Keratinocyte (primary cell): ENCODE results near the gene KCNV2. TPM values are rescaled to one million over a fixed set of nuclear protein-coding genes. Genes with fewer than 3 reads are reported as not detected.

Experiments used
- DNase-seq: peaks from one replicate; pipeline ENCODE4 v3.0.0-alpha.2; 2011; ENCODE audit warnings: low read depth, missing footprints, low spot score
- FAIRE-seq: peaks from 2 replicates; lab custom pipeline; 2011; peaks lifted over from hg19 to GRCh38; lab: Jason Lieb, UNC
- H2AFZ ChIP-seq: 2 replicates; pipeline ENCODE4 v1.6.0; 2012; ENCODE audit warnings: low read length, control low read depth, inconsistent platforms; ENCODE audit not compliant: control insufficient read depth
- H3K27ac ChIP-seq: 2 replicates; pipeline ENCODE4 v1.5.1; 2011; ENCODE audit warnings: low read length; ENCODE audit not compliant: control insufficient read depth, insufficient read depth
- H3K27me3 ChIP-seq: 3 replicates; pipeline ENCODE4 v1.6.0; 2011; ENCODE audit warnings: low read length; ENCODE audit not compliant: control insufficient read depth, insufficient read depth; ENCODE audit errors: extremely low read depth
- H3K36me3 ChIP-seq, 2 experiments: 2 replicates in 1 of 2; 3 replicates in 1 of 2; pipeline ENCODE4 v1.5.1; 2011; ENCODE audit warnings: low read length in 2 of 2, mild to moderate bottlenecking in 1 of 2; ENCODE audit not compliant: control insufficient read depth in 2 of 2, insufficient read depth in 2 of 2; ENCODE audit errors: extremely low read depth in 1 of 2
- H3K4me1 ChIP-seq: 3 replicates; pipeline ENCODE4 v1.5.1; 2011; ENCODE audit warnings: low read length; ENCODE audit not compliant: control insufficient read depth, insufficient read depth; ENCODE audit errors: extremely low read depth
- H3K4me2 ChIP-seq: 3 replicates; pipeline ENCODE4 v1.6.0; 2011; ENCODE audit warnings: low read depth, low read length; ENCODE audit not compliant: control insufficient read depth, insufficient read depth; ENCODE audit errors: extremely low read depth
- H3K4me3 ChIP-seq, 3 experiments: fragments of 200-600 bp in 1 of 3; sonication (generic) in 1 of 3; 2 replicates in 2 of 3; 3 replicates in 1 of 3; pipeline ENCODE4 v1.5.1; 2011 to 2016; ENCODE audit warnings: low read length in 3 of 3, mild to moderate bottlenecking in 3 of 3, control low read depth in 2 of 3, inconsistent platforms in 1 of 3, low read depth in 1 of 3, mixed read lengths in 1 of 3, mixed run types in 1 of 3, moderate library complexity in 1 of 3; ENCODE audit not compliant: control insufficient read depth in 2 of 3, insufficient read depth in 2 of 3; ENCODE audit errors: extremely low read depth in 1 of 3
- H3K79me2 ChIP-seq: 2 replicates; pipeline ENCODE4 v1.6.0; 2012; ENCODE audit warnings: low read length; ENCODE audit not compliant: control insufficient read depth, insufficient read depth
- H3K9ac ChIP-seq: 3 replicates; pipeline ENCODE4 v1.6.0; 2011; ENCODE audit warnings: low read length; ENCODE audit not compliant: control insufficient read depth, insufficient read depth; ENCODE audit errors: extremely low read depth
- H3K9me1 ChIP-seq: 3 replicates; pipeline ENCODE4 v1.6.0; 2011; ENCODE audit warnings: low read length; ENCODE audit not compliant: control insufficient read depth, insufficient read depth; ENCODE audit errors: extremely low read depth
- H3K9me3 ChIP-seq: 2 replicates; pipeline ENCODE4 v1.5.1; 2012; ENCODE audit warnings: low read depth, low read length; ENCODE audit not compliant: control insufficient read depth
- H4K20me1 ChIP-seq: 3 replicates; pipeline ENCODE4 v1.6.0; 2011; ENCODE audit warnings: low read length; ENCODE audit not compliant: control insufficient read depth, insufficient read depth; ENCODE audit errors: extremely low read depth
- EZH2 ChIP-seq: IDR thresholded peaks from one replicate; pipeline ENCODE4 v1.6.1; 2012; ENCODE audit warnings: inconsistent platforms, mild to moderate bottlenecking, low read length, moderate library complexity
- dilution Hi-C: fragments of 300-500 bp; cut with MboI; formaldehyde crosslinking; loops from one replicate; pipeline ENCODE4 v1.7.0; 2020; ENCODE audit warnings: low sequenced_read_pairs; ENCODE audit not compliant: extremely low pct_ligation_motif_present
- polyA plus RNA-seq, 5 experiments: library from polyadenylated mRNA; depleted of rRNA in 3 of 5; stranded (reverse) in 3 of 5; stranded (forward) in 1 of 5; unstranded in 1 of 5; fragments of >200 nt; gene quantifications; 1 replicate in 1 of 5; 2 replicates in 3 of 5; 3 replicates in 1 of 5; pipeline versions ENCODE4 v1.2.1 to v1.2.3, GENCODE V29; 2011 to 2012; ENCODE audit warnings: missing spikeins in 2 of 5, low read depth in 1 of 5, low replicate concordance in 1 of 5
- TF ChIP-seq, protein P1 (sequence below), 3 experiments: IDR thresholded peaks in 1 of 3; conservative IDR thresholded peaks in 1 of 3; optimal IDR thresholded peaks in 1 of 3; 2 replicates in 2 of 3; 3 replicates in 1 of 3; pipeline versions ENCODE3 to v1.5.1; 2011; ENCODE audit warnings: low read length in 3 of 3, mild to moderate bottlenecking in 3 of 3, moderate library complexity in 2 of 3, control low read depth in 1 of 3, inconsistent platforms in 1 of 3; ENCODE audit not compliant: insufficient read depth in 2 of 3; ENCODE audit errors: extremely low read depth in 1 of 3

KCNV2 gene
- polyA plus RNA-seq, 1 donor (not counting 4 experiments of a cell fraction or from before 2014, with no cell fraction given), result not detected

DNA sequence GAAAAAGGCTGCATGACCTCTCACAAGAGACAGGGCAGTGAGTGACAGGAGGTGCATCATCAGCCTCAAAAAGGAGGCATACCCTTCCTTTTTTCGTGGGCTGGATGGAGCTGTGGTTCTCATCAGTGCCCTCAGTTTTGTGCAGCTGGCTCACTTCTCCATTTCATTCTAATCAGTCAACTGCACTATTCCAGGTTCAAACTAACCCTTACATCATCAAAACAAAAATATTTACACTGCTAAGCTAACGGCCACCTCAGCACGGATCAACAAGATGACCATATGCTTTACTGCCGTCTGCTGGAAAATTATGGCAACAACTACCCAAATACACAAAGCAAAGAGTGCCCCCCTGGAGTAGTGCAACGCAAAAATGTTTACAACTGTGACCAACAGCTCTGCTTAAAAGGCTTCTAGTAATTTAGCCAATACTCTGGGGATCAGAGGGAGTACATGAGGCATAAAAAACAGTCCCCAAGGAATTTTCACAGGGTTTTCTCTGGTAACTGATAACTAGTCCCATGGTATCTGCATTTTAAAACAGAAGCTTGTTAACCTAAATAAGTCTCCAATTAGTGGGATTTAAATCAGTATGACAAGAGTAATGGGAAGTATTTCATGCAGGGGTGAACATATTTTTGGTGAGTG lies 10.8 kb downstream of the KCNV2 start:
- TF ChIP-seq, protein P1, sequence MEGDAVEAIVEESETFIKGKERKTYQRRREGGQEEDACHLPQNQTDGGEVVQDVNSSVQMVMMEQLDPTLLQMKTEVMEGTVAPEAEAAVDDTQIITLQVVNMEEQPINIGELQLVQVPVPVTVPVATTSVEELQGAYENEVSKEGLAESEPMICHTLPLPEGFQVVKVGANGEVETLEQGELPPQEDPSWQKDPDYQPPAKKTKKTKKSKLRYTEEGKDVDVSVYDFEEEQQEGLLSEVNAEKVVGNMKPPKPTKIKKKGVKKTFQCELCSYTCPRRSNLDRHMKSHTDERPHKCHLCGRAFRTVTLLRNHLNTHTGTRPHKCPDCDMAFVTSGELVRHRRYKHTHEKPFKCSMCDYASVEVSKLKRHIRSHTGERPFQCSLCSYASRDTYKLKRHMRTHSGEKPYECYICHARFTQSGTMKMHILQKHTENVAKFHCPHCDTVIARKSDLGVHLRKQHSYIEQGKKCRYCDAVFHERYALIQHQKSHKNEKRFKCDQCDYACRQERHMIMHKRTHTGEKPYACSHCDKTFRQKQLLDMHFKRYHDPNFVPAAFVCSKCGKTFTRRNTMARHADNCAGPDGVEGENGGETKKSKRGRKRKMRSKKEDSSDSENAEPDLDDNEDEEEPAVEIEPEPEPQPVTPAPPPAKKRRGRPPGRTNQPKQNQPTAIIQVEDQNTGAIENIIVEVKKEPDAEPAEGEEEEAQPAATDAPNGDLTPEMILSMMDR (optimal IDR thresholded peaks at IDR 0.05 in 1 of 3, IDR thresholded peaks at IDR 0.05 in 1 of 3, conservative IDR thresholded peaks at IDR 0.05 in 1 of 3; ENCODE audit: extremely low read depth in 1 of 3, insufficient read depth in 2 of 3, low read length in 3 of 3), result peak; percentile 41 to 62 (median 43)
- no peak for TF ChIP-seq EZH2
- FAIRE-seq (no peak), DNase-seq (no peak)
- Histone ChIP-seq H3K27me3 (no peaks in the 10 kb centered on the region), H3K9me1 (peaks cover 2% of the 10 kb centered on the region), H3K9ac (no peak overlapping the region), H3K4me3 (no peak overlapping the region), H3K9me3 (no peaks in the 10 kb centered on the region), H2AFZ (no peak overlapping the region), H3K27ac (no peak overlapping the region), H3K4me1 (peaks cover 6% of the 10 kb centered on the region), H3K4me2 (no peak overlapping the region), H4K20me1 (no peaks in the 10 kb centered on the region), H3K79me2 (no peaks in the 10 kb centered on the region), H3K36me3 (no peaks in the 10 kb centered on the region)
- dilution Hi-C loops, result no loop called here

DNA sequence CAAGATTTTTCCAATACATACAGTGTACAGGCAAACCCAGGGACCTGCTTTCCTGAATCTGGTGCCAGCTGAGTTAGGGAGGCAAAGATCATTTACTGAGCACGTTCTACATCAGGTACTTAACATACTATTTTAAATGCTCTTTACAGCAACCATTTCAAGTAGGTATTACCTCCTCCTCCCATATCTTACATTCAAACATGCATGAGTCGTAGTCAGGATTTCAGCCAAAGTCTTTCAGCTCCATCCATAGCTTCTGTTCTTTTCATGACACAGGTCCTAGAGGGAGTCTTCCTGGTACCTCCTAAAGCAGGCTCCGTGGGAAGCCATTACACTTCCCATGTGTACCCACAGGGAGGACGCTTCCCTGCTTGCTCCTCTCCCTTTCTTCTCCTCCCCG lies 11.7 kb downstream of the KCNV2 start:
- no peaks in the 10 kb centered on the region for H3K79me2 ChIP-seq
- H3K27me3 ChIP-seq, result no peaks in the 10 kb centered on the region
- no peaks in the 10 kb centered on the region for H4K20me1 ChIP-seq
- H3K4me3 ChIP-seq, result no peak overlapping the region
- H3K27ac ChIP-seq, result no peak overlapping the region
- H3K4me2 ChIP-seq, result no peak overlapping the region
- peaks cover 2% of the 10 kb centered on the region for H3K9me1 ChIP-seq
- FAIRE-seq, result no peak
- no peak for DNase-seq
- H3K36me3 ChIP-seq, result no peaks in the 10 kb centered on the region
- TF ChIP-seq, protein P1 (optimal IDR thresholded peaks at IDR 0.05 in 1 of 3, IDR thresholded peaks at IDR 0.05 in 1 of 3, conservative IDR thresholded peaks at IDR 0.05 in 1 of 3; ENCODE audit: extremely low read depth in 1 of 3, insufficient read depth in 2 of 3, low read length in 3 of 3), result no peak
- no peak for TF ChIP-seq EZH2
- H2AFZ ChIP-seq, result no peak overlapping the region
- H3K4me1 ChIP-seq, result no peaks in the 10 kb centered on the region
- no peaks in the 10 kb centered on the region for H3K9me3 ChIP-seq
- no peak overlapping the region for H3K9ac ChIP-seq
- dilution Hi-C loops, result no loop called here
